ENCODE measurements around the gene SOX1. TPM values are rescaled to one million over a fixed set of nuclear protein-coding genes. Genes with fewer than 3 reads are reported as not detected.

SOX1 gene
- total and polyA plus RNA-seq, 2 experiments from 2014 or later, result not detected

GRCh38 chr13:112058941-112059340, 8.0 kb upstream of the SOX1 start:
- Histone ChIP-seq H3K79me2 (ENCODE audit: insufficient read depth) (no peaks in the 10 kb centered on the region), H2AFZ (no peak overlapping the region), H3K4me2 (ENCODE audit: unreplicated experiment) (no peak overlapping the region), H3K27me3 (replicated peaks; ENCODE audit: insufficient read depth) (peaks cover 90% of the 10 kb centered on the region), H3K9ac (no peak overlapping the region), H3F3A (ENCODE audit: insufficient read depth) (no peaks in the 10 kb centered on the region), H3K4me1 (ENCODE audit: insufficient read depth) (no peaks in the 10 kb centered on the region), H3K27ac (no peak overlapping the region), H3K36me3 (ENCODE audit: low read depth) (no peaks in the 10 kb centered on the region), H3K9me3 (ENCODE audit: low read depth) (no peaks in the 10 kb centered on the region), H3K9me2 (ENCODE audit: insufficient read depth) (no peaks in the 10 kb centered on the region), H4K20me1 (ENCODE audit: insufficient read depth) (no peaks in the 10 kb centered on the region), H3K4me3 (no peak overlapping the region)
- in situ Hi-C loops (cut with MboI), result no loop called here
- DNase-seq, result no peak
- 2 to 6% methylated on average over 5 of the region's 5 CpGs for WGBS, 2 experiments (ENCODE audit: low coverage in 1 of 2, low lambda C conversion rate in 2 of 2, missing lambda C conversion rate in 2 of 2)
- TF ChIP-seq EZH2phosphoT487 (IDR thresholded peaks at IDR 0.05; ENCODE audit: insufficient read depth, low read depth) (no peak), EZH2 (IDR thresholded peaks at IDR 0.05; ENCODE audit: insufficient read depth, poor library complexity, severe bottlenecking) (no peak)

- peaks cover 90% of the 10 kb centered on the region for H3K27me3 ChIP-seq (replicated peaks; ENCODE audit: insufficient read depth)
- in situ Hi-C loops (cut with MboI), result no loop called here
- WGBS, 2 experiments (ENCODE audit: low coverage in 1 of 2, low lambda C conversion rate in 2 of 2, missing lambda C conversion rate in 2 of 2), result 42 to 47% methylated on average over 15 of the region's 15 CpGs
Observed at GRCh38 chr13:112059457-112060281, 7.3 kb upstream of the SOX1 start.

DNA sequence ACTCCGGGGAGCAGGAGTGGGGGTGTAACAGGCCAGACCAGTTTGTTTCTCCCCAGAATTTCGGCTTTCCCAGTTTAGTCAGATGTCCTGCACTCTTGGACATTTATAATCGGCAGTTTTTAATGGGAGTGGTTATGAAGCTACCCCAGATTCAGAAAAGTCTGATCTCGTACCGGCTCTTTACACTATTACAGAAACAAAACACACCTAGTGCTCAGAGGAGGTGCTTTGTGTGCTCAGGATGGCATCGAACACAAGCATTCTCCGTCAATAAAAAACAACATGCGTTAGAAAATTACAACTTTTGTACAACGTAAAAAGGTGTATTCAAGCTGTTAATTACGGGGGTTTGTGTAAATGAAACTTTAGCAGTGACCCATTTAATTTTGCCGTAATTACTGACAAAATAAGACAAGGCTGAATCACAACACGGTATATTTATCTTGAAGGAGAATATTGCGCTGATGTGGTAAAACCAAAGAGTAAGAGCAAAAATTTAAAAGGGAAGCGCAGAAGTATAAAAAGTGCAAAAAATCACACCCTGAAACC, 6.6 kb upstream of the SOX1 start:
- H3K4me2 ChIP-seq (ENCODE audit: unreplicated experiment), result no peak overlapping the region
- no peaks in the 10 kb centered on the region for H3K9me3 ChIP-seq (ENCODE audit: low read depth)
- H3K4me3 ChIP-seq, result no peak overlapping the region
- no peak overlapping the region for H3K27ac ChIP-seq
- no peak overlapping the region for H2AFZ ChIP-seq
- no peaks in the 10 kb centered on the region for H3K4me1 ChIP-seq (ENCODE audit: insufficient read depth)
- no peak for DNase-seq
- no peaks in the 10 kb centered on the region for H3K79me2 ChIP-seq (ENCODE audit: insufficient read depth)
- H4K20me1 ChIP-seq (ENCODE audit: insufficient read depth), result no peaks in the 10 kb centered on the region
- H3F3A ChIP-seq (ENCODE audit: insufficient read depth), result no peaks in the 10 kb centered on the region
- no peak overlapping the region for H3K9ac ChIP-seq
- H3K27me3 ChIP-seq (replicated peaks; ENCODE audit: insufficient read depth), result peaks cover 90% of the 10 kb centered on the region
- no peaks in the 10 kb centered on the region for H3K9me2 ChIP-seq (ENCODE audit: insufficient read depth)
- 16 to 17% methylated on average over 14 of the region's 14 CpGs for WGBS, 2 experiments (ENCODE audit: low coverage in 1 of 2, low lambda C conversion rate in 2 of 2, missing lambda C conversion rate in 2 of 2)
- TF ChIP-seq EZH2phosphoT487 (IDR thresholded peaks at IDR 0.05; ENCODE audit: insufficient read depth, low read depth) (no peak), EZH2 (IDR thresholded peaks at IDR 0.05; ENCODE audit: insufficient read depth, poor library complexity, severe bottlenecking) (peak; percentile 54)
- in situ Hi-C loops (cut with MboI), result no loop called here
- no peaks in the 10 kb centered on the region for H3K36me3 ChIP-seq (ENCODE audit: low read depth)

More at GRCh38 chr13:112059457-112060281, 7.3 kb upstream of the SOX1 start:
- H3K4me1 ChIP-seq (ENCODE audit: insufficient read depth), result no peaks in the 10 kb centered on the region
- H3K27ac ChIP-seq, result no peak overlapping the region
- DNase-seq, result no peak
- H2AFZ ChIP-seq, result no peak overlapping the region
- no peaks in the 10 kb centered on the region for H3K9me3 ChIP-seq (ENCODE audit: low read depth)
- H3F3A ChIP-seq (ENCODE audit: insufficient read depth), result no peaks in the 10 kb centered on the region
- H3K4me3 ChIP-seq, result no peak overlapping the region
- H3K79me2 ChIP-seq (ENCODE audit: insufficient read depth), result no peaks in the 10 kb centered on the region
- no peak overlapping the region for H3K9ac ChIP-seq
- no peaks in the 10 kb centered on the region for H3K9me2 ChIP-seq (ENCODE audit: insufficient read depth)
- H3K4me2 ChIP-seq (ENCODE audit: unreplicated experiment), result no peak overlapping the region
- no peak for TF ChIP-seq EZH2 (IDR thresholded peaks at IDR 0.05; ENCODE audit: insufficient read depth, poor library complexity, severe bottlenecking)
- TF ChIP-seq EZH2phosphoT487 (IDR thresholded peaks at IDR 0.05; ENCODE audit: insufficient read depth, low read depth), result no peak
- no peaks in the 10 kb centered on the region for H3K36me3 ChIP-seq (ENCODE audit: low read depth)
- no peaks in the 10 kb centered on the region for H4K20me1 ChIP-seq (ENCODE audit: insufficient read depth)

DNA sequence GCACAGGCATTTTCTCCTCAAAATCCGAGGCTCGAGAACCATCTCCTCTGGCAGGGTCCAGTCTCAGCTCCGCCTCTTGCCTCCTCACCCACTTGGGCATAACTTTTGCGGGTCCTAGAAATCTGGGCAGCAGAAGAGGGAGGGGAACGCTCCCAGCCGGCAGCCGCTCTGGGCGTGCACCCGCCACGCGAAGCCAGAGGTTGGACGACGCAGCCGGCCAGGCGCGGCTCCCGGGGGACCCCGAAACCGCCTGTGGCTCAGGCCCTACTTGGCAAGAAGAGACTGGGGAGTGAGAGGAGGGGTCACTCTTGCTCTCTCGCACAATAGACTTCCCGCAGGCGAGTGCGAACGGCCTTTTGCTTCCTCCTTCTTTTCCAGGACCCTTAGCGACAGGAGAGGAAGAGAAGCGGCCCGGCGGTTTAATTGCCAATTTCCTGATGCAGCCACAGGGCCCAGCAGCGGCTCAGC, 6.0 kb upstream of the SOX1 start:
- no peak overlapping the region for H3K27ac ChIP-seq
- H4K20me1 ChIP-seq (ENCODE audit: insufficient read depth), result no peaks in the 10 kb centered on the region
- no peak overlapping the region for H3K9ac ChIP-seq
- no peaks in the 10 kb centered on the region for H3K9me2 ChIP-seq (ENCODE audit: insufficient read depth)
- H3F3A ChIP-seq (ENCODE audit: insufficient read depth), result no peaks in the 10 kb centered on the region
- 1% methylated on average over 28 to 29 of the region's 29 CpGs for WGBS, 2 experiments (ENCODE audit: low coverage in 1 of 2, low lambda C conversion rate in 2 of 2, missing lambda C conversion rate in 2 of 2)
- H3K79me2 ChIP-seq (ENCODE audit: insufficient read depth), result no peaks in the 10 kb centered on the region
- H2AFZ ChIP-seq, result no peak overlapping the region
- no peaks in the 10 kb centered on the region for H3K9me3 ChIP-seq (ENCODE audit: low read depth)
- peak; percentile 31 for TF ChIP-seq EZH2 (IDR thresholded peaks at IDR 0.05; ENCODE audit: insufficient read depth, poor library complexity, severe bottlenecking)
- TF ChIP-seq EZH2phosphoT487 (IDR thresholded peaks at IDR 0.05; ENCODE audit: insufficient read depth, low read depth), result no peak
- in situ Hi-C loops (cut with MboI), result no loop called here
- H3K4me3 ChIP-seq, result no peak overlapping the region
- no peak overlapping the region for H3K4me2 ChIP-seq (ENCODE audit: unreplicated experiment)
- no peaks in the 10 kb centered on the region for H3K36me3 ChIP-seq (ENCODE audit: low read depth)
- no peaks in the 10 kb centered on the region for H3K4me1 ChIP-seq (ENCODE audit: insufficient read depth)
- H3K27me3 ChIP-seq (replicated peaks; ENCODE audit: insufficient read depth), result peaks cover 90% of the 10 kb centered on the region
- DNase-seq, result no peak
